NT2/D1 (cell line): Measurements from ENCODE around the gene LYPLAL1.

Experiments used
- YY1 ChIP-seq: IDR thresholded peaks from 2 replicates; pipeline ENCODE4 v1.6.1; 2011; ENCODE audit not compliant: insufficient read length, insufficient read depth
- ZNF274 ChIP-seq: IDR thresholded peaks from 2 replicates; pipeline ENCODE4 v1.6.1; 2011; ENCODE audit warnings: mild to moderate bottlenecking, low read depth, low read length

GRCh38 chr1:219239518-219239917 is 65.8 kb downstream of the LYPLAL1 start:
- TF ChIP-seq ZNF274 (no peak), YY1 (no peak)
